Measurements from ENCODE around the gene VEGFB.

VEGFB gene

DNA sequence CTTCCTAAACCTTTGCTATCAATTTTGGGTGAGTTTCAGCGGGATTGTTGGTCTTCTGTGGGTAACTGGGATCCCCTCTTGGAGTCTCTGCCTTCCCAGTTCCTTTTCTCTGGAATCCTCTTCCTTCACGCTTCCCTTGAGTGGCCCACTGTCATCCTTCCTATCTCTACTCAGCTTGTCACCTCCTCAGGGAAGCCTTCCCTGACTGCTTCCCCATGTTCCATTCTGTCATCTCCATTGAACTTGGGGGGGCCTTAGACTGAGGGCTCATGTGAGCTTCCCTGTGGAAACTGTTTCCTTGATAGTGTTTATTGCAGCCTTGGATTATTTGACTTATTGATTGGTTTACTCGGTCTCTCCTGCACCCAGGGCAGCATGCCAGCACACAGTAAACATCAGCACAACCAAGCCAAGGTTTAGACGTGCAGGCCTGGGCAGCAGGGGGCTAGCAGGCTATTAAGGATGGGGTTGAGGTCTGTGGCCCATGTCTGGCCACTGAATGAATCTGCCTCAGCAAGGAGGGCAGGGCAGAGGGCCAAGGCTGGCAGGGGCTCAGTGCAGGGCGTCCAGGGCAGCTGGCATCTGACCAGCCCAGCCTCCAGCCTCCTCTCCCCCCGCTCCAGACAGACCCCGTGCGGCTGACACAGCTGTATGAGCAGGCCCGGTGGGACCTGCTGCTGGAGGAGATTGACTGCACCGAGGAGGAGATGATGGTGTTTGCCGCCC is 15.6 kb upstream of the VEGFB start:
- ChIA-PET CTCF (interaction anchor here (1.4 kb wide), 1 partner anchor 14 kb away, joined by 3 read pairs; no protein-coding TSS in a partner anchor), POLR2A (interaction anchor here (2.3 kb wide), 1 partner anchor 33 kb away, joined by 9 read pairs; the partner anchor contains the start of gene STIP1)
- no peak for DNase-seq (ENCODE audit: extremely low spot score)
- no peak for TF ChIP-seq ARNT (IDR thresholded peaks at IDR 0.05)
- no peak for TF ChIP-seq SUZ12 (IDR thresholded peaks at IDR 0.05)
- TF ChIP-seq BHLHE40 (IDR thresholded peaks at IDR 0.05; ENCODE audit: borderline replicate concordance), result no peak
- no peak for TF ChIP-seq NFRKB (IDR thresholded peaks at IDR 0.05)
- TF ChIP-seq ELF4 (IDR thresholded peaks at IDR 0.05), result no peak
- TF ChIP-seq FOXM1 (IDR thresholded peaks at IDR 0.05; ENCODE audit: borderline replicate concordance), result no peak
- no peak for TF ChIP-seq ZNF384 (IDR thresholded peaks at IDR 0.05)
- no peak for TF ChIP-seq LEF1 (IDR thresholded peaks at IDR 0.05; ENCODE audit: borderline replicate concordance)
- no peak for TF ChIP-seq HDGF (IDR thresholded peaks at IDR 0.05; ENCODE audit: borderline replicate concordance)

GRCh38 chr11:64219354-64219684 is 15.1 kb upstream of the VEGFB start:
- TF ChIP-seq ARNT (IDR thresholded peaks at IDR 0.05) (no peak), FOXM1 (IDR thresholded peaks at IDR 0.05; ENCODE audit: borderline replicate concordance) (no peak), ZNF384 (IDR thresholded peaks at IDR 0.05) (no peak), SUZ12 (IDR thresholded peaks at IDR 0.05) (no peak), SP1 (IDR thresholded peaks at IDR 0.05) (no peak), L3MBTL2 (conservative IDR thresholded peaks at IDR 0.05) (no peak), TARDBP (IDR thresholded peaks at IDR 0.05) (no peak), HDGF (IDR thresholded peaks at IDR 0.05; ENCODE audit: borderline replicate concordance) (no peak), FOXA1 (IDR thresholded peaks at IDR 0.05) (no peak), CTBP1 (IDR thresholded peaks at IDR 0.05; ENCODE audit: borderline replicate concordance) (no peak)
- TF ChIP-seq, protein P1, sequence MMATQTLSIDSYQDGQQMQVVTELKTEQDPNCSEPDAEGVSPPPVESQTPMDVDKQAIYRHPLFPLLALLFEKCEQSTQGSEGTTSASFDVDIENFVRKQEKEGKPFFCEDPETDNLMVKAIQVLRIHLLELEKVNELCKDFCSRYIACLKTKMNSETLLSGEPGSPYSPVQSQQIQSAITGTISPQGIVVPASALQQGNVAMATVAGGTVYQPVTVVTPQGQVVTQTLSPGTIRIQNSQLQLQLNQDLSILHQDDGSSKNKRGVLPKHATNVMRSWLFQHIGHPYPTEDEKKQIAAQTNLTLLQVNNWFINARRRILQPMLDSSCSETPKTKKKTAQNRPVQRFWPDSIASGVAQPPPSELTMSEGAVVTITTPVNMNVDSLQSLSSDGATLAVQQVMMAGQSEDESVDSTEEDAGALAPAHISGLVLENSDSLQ (IDR thresholded peaks at IDR 0.05), result no peak
- no peak for DNase-seq (ENCODE audit: extremely low spot score)
- POLR2A ChIA-PET, result no interaction called here
- CTCF ChIA-PET, result no interaction called here

DNA sequence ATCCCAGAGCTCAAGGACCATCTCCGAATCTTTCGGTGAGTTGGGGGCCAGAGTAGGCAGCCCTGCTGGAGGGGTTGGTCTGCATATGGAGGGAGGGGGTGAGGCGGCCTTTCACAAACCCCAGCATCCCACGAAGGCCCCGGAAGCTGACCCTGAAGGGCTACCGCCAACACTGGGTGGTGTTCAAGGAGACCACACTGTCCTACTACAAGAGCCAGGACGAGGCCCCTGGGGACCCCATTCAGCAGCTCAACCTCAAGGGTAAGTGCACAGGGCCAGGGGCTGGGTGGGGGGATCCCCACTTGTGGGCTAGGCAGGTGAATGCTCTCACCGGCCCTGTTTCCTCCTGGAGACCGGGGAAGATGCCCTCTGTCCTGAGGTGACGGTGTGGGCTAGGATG is 14.6 kb upstream of the VEGFB start:
- TF ChIP-seq NFRKB (IDR thresholded peaks at IDR 0.05) (no peak), SP1 (IDR thresholded peaks at IDR 0.05) (no peak), ZNF384 (IDR thresholded peaks at IDR 0.05) (no peak), FOXK2 (IDR thresholded peaks at IDR 0.05) (no peak), HDGF (IDR thresholded peaks at IDR 0.05; ENCODE audit: borderline replicate concordance) (no peak), L3MBTL2 (conservative IDR thresholded peaks at IDR 0.05) (no peak), TARDBP (IDR thresholded peaks at IDR 0.05) (no peak), ELF4 (IDR thresholded peaks at IDR 0.05) (no peak)
- TF ChIP-seq, protein P1 (IDR thresholded peaks at IDR 0.05), result no peak
- no peak for DNase-seq (ENCODE audit: extremely low spot score)
- ChIA-PET POLR2A (no interaction called here), CTCF (no interaction called here)

- POLR2A ChIA-PET, result no interaction called here
Measured at GRCh38 chr11:64220271-64220670, 14.1 kb upstream of the VEGFB start.

GRCh38 chr11:64220798-64221197 is 13.6 kb upstream of the VEGFB start:
- no peak for DNase-seq (ENCODE audit: extremely low spot score)
- ChIA-PET POLR2A (no interaction called here), CTCF (no interaction called here)
- TF ChIP-seq BHLHE40 (IDR thresholded peaks at IDR 0.05; ENCODE audit: borderline replicate concordance) (no peak), CTBP1 (IDR thresholded peaks at IDR 0.05; ENCODE audit: borderline replicate concordance) (no peak), ARNT (IDR thresholded peaks at IDR 0.05) (no peak), ELF4 (IDR thresholded peaks at IDR 0.05) (no peak), FOXM1 (IDR thresholded peaks at IDR 0.05; ENCODE audit: borderline replicate concordance) (no peak), HDGF (IDR thresholded peaks at IDR 0.05; ENCODE audit: borderline replicate concordance) (no peak), TARDBP (IDR thresholded peaks at IDR 0.05) (no peak), NFRKB (IDR thresholded peaks at IDR 0.05) (no peak), LEF1 (IDR thresholded peaks at IDR 0.05; ENCODE audit: borderline replicate concordance) (no peak), FOXA1 (IDR thresholded peaks at IDR 0.05) (no peak), FOXK2 (IDR thresholded peaks at IDR 0.05) (no peak)
- TF ChIP-seq, protein P1 (IDR thresholded peaks at IDR 0.05), result no peak

More at GRCh38 chr11:64220271-64220670, 14.1 kb upstream of the VEGFB start:
- no peak for DNase-seq (ENCODE audit: extremely low spot score)
- TF ChIP-seq, protein P1 (IDR thresholded peaks at IDR 0.05), result no peak
- no peak for TF ChIP-seq TARDBP (IDR thresholded peaks at IDR 0.05)
- TF ChIP-seq ARNT (IDR thresholded peaks at IDR 0.05), result no peak
- no peak for TF ChIP-seq FOXK2 (IDR thresholded peaks at IDR 0.05)
- TF ChIP-seq SUZ12 (IDR thresholded peaks at IDR 0.05), result no peak
- TF ChIP-seq ZNF384 (IDR thresholded peaks at IDR 0.05), result no peak
- no peak for TF ChIP-seq NFRKB (IDR thresholded peaks at IDR 0.05)
- no peak for TF ChIP-seq SP1 (IDR thresholded peaks at IDR 0.05)
- TF ChIP-seq LEF1 (IDR thresholded peaks at IDR 0.05; ENCODE audit: borderline replicate concordance), result no peak
- TF ChIP-seq L3MBTL2 (conservative IDR thresholded peaks at IDR 0.05), result no peak
- no peak for TF ChIP-seq BHLHE40 (IDR thresholded peaks at IDR 0.05; ENCODE audit: borderline replicate concordance)
- no peak for TF ChIP-seq ELF4 (IDR thresholded peaks at IDR 0.05)
- CTCF ChIA-PET, result no interaction called here

DNA sequence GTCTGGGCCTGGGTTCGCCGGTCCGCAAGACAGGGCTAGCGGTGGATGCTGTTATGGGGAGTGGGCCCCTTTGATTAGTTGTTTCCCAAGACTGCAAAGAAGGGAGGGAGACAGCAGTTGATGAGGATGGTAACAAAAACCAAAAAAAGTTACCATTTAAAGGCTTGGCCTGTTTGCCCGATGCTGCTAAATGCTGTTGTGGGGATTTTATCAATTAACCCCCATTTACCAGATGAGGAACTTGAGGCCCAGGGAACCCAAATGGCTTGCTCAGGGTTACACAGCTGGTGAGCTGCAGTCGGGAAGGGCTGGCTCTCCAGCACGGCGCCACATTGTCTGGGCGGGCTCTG is 11.8 kb upstream of the VEGFB start:
- DNase-seq (ENCODE audit: extremely low spot score), result no peak
- ChIA-PET POLR2A (interaction anchor here (2.5 kb wide), 1 partner anchor 37 kb away, joined by 8 read pairs; the partner anchor contains the start of gene STIP1), CTCF (no interaction called here)
- TF ChIP-seq, protein P1 (IDR thresholded peaks at IDR 0.05), result no peak
- TF ChIP-seq NFRKB (IDR thresholded peaks at IDR 0.05) (no peak), LEF1 (IDR thresholded peaks at IDR 0.05; ENCODE audit: borderline replicate concordance) (no peak), ARNT (IDR thresholded peaks at IDR 0.05) (no peak), TARDBP (IDR thresholded peaks at IDR 0.05) (no peak), SP1 (IDR thresholded peaks at IDR 0.05) (no peak), FOXM1 (IDR thresholded peaks at IDR 0.05; ENCODE audit: borderline replicate concordance) (no peak), FOXK2 (IDR thresholded peaks at IDR 0.05) (no peak), ELF4 (IDR thresholded peaks at IDR 0.05) (no peak), SUZ12 (IDR thresholded peaks at IDR 0.05) (no peak), ZNF384 (IDR thresholded peaks at IDR 0.05) (no peak), CTBP1 (IDR thresholded peaks at IDR 0.05; ENCODE audit: borderline replicate concordance) (no peak), L3MBTL2 (conservative IDR thresholded peaks at IDR 0.05) (no peak), BHLHE40 (IDR thresholded peaks at IDR 0.05; ENCODE audit: borderline replicate concordance) (no peak), HDGF (IDR thresholded peaks at IDR 0.05; ENCODE audit: borderline replicate concordance) (no peak), FOXA1 (IDR thresholded peaks at IDR 0.05) (no peak)
